IMR-90 (cell line): Measurements from ENCODE around the gene SNX21. TPM values are rescaled to one million over a fixed set of nuclear protein-coding genes. Genes with fewer than 3 reads are reported as not detected.

ENCODE experiments used
- ATAC-seq: fragments of 200-7000 bp; cut with Tn5 transposase; 2 replicates; pipeline ENCODE4 v1.9.1; 2020; ENCODE audit warnings: low read depth, mild to moderate bottlenecking, moderate library complexity
- BruUV-seq: library from RNA; stranded (reverse); fragments of 400-500 nt; replicated peaks from 2 replicates; lab custom pipeline; 2021; lab: Mats Ljungman, UMichigan
- CTCF ChIA-PET: fragments of 300-600 bp; formaldehyde crosslinking; extraction: SDS; loops from one replicate; lab custom pipeline; 2021; ENCODE audit warnings: antibody characterized with exemption; lab: Yijun Ruan, JAX
- POLR2A ChIA-PET: fragments of 300-600 bp; sonication (Branson Sonifier 250); formaldehyde crosslinking; loops from one replicate; lab custom pipeline; 2022; ENCODE audit warnings: antibody characterized with exemption; ENCODE audit not compliant: unreplicated experiment; lab: Charles Lee
- DNase-seq: peaks from one replicate; pipeline ENCODE4 v3.0.0; 2013
- H2AFZ ChIP-seq: replicated peaks from 2 replicates; pipeline ENCODE3; 2013; ENCODE audit warnings: low read length, mild to moderate bottlenecking; ENCODE audit not compliant: poor library complexity
- H2AK5ac ChIP-seq: 2 replicates; pipeline ENCODE4 v1.6.1; 2013; ENCODE audit warnings: low read depth, low read length, inconsistent platforms
- H2AK9ac ChIP-seq: replicated peaks from 2 replicates; pipeline ENCODE3; 2013; ENCODE audit warnings: mild to moderate bottlenecking, low read depth, low read length, moderate library complexity; ENCODE audit not compliant: poor library complexity
- H2BK120ac ChIP-seq: 2 replicates; pipeline ENCODE4 v1.6.1; 2013; ENCODE audit warnings: low read depth, low read length, inconsistent platforms
- H2BK15ac ChIP-seq: 3 replicates; pipeline ENCODE4 v1.6.1; 2013; ENCODE audit warnings: low read depth, low read length, inconsistent platforms
- H2BK20ac ChIP-seq: 2 replicates; pipeline ENCODE4 v1.6.1; 2013; ENCODE audit warnings: low read depth, mild to moderate bottlenecking, inconsistent platforms, low read length, moderate library complexity
- H2BK5ac ChIP-seq: 2 replicates; pipeline ENCODE4 v1.6.1; 2013; ENCODE audit warnings: mild to moderate bottlenecking, low read depth, low read length, inconsistent platforms; ENCODE audit not compliant: poor library complexity, severe bottlenecking
- H3K14ac ChIP-seq: replicated peaks from 2 replicates; pipeline ENCODE4 v1.6.1; 2013; ENCODE audit warnings: low read depth, low read length, inconsistent platforms
- H3K18ac ChIP-seq: 2 replicates; pipeline ENCODE4 v1.6.1; 2013; ENCODE audit warnings: low read depth, low read length, control low read depth
- H3K23ac ChIP-seq: 2 replicates; pipeline ENCODE4 v1.6.1; 2013; ENCODE audit warnings: low read depth, low read length, inconsistent platforms
- H3K27ac ChIP-seq: 2 replicates; pipeline ENCODE4 v1.5.1; 2013; ENCODE audit warnings: mild to moderate bottlenecking, control low read depth, low read length; ENCODE audit not compliant: insufficient read depth
- H3K27me3 ChIP-seq: 2 replicates; pipeline ENCODE4 v1.6.1; 2013; ENCODE audit warnings: low read length; ENCODE audit not compliant: control insufficient read depth, insufficient read depth
- H3K36me3 ChIP-seq: 2 replicates; pipeline ENCODE4 v1.6.1; 2013; ENCODE audit warnings: low read length, mixed read lengths; ENCODE audit not compliant: control insufficient read depth, insufficient read depth
- H3K4ac ChIP-seq: 2 replicates; pipeline ENCODE4 v1.6.1; 2013; ENCODE audit warnings: low read depth, low read length, inconsistent platforms
- H3K4me1 ChIP-seq: 2 replicates; pipeline ENCODE4 v1.6.1; 2013; ENCODE audit warnings: low read length, mixed read lengths; ENCODE audit not compliant: control insufficient read depth, insufficient read depth
- H3K4me2 ChIP-seq: 2 replicates; pipeline ENCODE4 v1.6.1; 2013; ENCODE audit warnings: low read depth, mild to moderate bottlenecking, control low read depth, low read length, moderate library complexity
- H3K4me3 ChIP-seq: 2 replicates; pipeline ENCODE4 v1.5.1; 2013; ENCODE audit warnings: low read depth, mild to moderate bottlenecking, control low read depth, low read length, moderate library complexity; ENCODE audit not compliant: insufficient read depth
- H3K56ac ChIP-seq: 2 replicates; pipeline ENCODE4 v1.6.1; 2013; ENCODE audit warnings: low read length, inconsistent platforms; ENCODE audit not compliant: insufficient read depth; ENCODE audit errors: extremely low read depth
- H3K79me1 ChIP-seq, 2 experiments: 2 replicates each; pipeline ENCODE4 v1.6.1; 2013; ENCODE audit warnings: low read length in 2 of 2, inconsistent platforms in 1 of 2, low read depth in 1 of 2
- H3K9ac ChIP-seq: 2 replicates; pipeline ENCODE4 v1.6.1; 2013; ENCODE audit warnings: low read depth, low read length, control low read depth
- H3K9me1 ChIP-seq: 2 replicates; pipeline ENCODE4 v1.6.1; 2013; ENCODE audit warnings: low read length, inconsistent platforms; ENCODE audit not compliant: insufficient read depth
- H3K9me3 ChIP-seq: 2 replicates; pipeline ENCODE4 v1.6.1; 2013; ENCODE audit warnings: low read length; ENCODE audit not compliant: control insufficient read depth, insufficient read depth
- H4K20me1 ChIP-seq: 2 replicates; pipeline ENCODE4 v1.6.1; 2013; ENCODE audit warnings: low read length, inconsistent platforms; ENCODE audit not compliant: insufficient read depth
- H4K5ac ChIP-seq: 2 replicates; pipeline ENCODE4 v1.6.1; 2013; ENCODE audit warnings: mild to moderate bottlenecking, low read depth, low read length, control low read depth
- H4K8ac ChIP-seq, 2 experiments: 2 replicates each; pipeline ENCODE4 v1.6.1; 2013; ENCODE audit warnings: low read depth in 2 of 2, low read length in 2 of 2, control low read depth in 1 of 2, inconsistent platforms in 1 of 2
- H4K91ac ChIP-seq: 2 replicates; pipeline ENCODE4 v1.6.1; 2013; ENCODE audit warnings: low read depth, low read length, inconsistent platforms; ENCODE audit not compliant: insufficient read depth
- CTCF ChIP-seq: conservative IDR thresholded peaks from 2 replicates; pipeline ENCODE4 v1.5.1; 2012; ENCODE audit warnings: mild to moderate bottlenecking, low read depth, low read length, improper control_type of control experiment
- MAFK ChIP-seq: IDR thresholded peaks from 2 replicates; pipeline ENCODE4 v1.6.1; 2012; ENCODE audit warnings: low read depth, low read length, improper control_type of control experiment
- MXI1 ChIP-seq: IDR thresholded peaks from 2 replicates; pipeline ENCODE4 v1.6.1; 2012; ENCODE audit warnings: low read depth, mild to moderate bottlenecking, low read length, moderate library complexity, borderline replicate concordance
- RFX5 ChIP-seq: IDR thresholded peaks from 2 replicates; pipeline ENCODE4 v1.8.0; 2012; ENCODE audit warnings: low read depth, mild to moderate bottlenecking, low read length, moderate library complexity
- USF2 ChIP-seq: fragments of 150-350 bp; IDR thresholded peaks from 2 replicates; pipeline ENCODE4 v1.6.1; 2017; ENCODE audit warnings: mild to moderate bottlenecking, antibody characterized with exemption, low read length, low read depth
- WGBS, 2 experiments: methylation state at CpG; one replicate each; pipeline versions ENCODE4 v1.1.5 to v1.1.7; 2013; ENCODE audit warnings: missing lambda C conversion rate in 2 of 2; ENCODE audit not compliant: insufficient read length in 1 of 2; ENCODE audit errors: extremely low coverage in 2 of 2; 5-methylcytosine and 5-hydroxymethylcytosine counted together
- dilution Hi-C: fragments of 300-500 bp; cut with HindIII; formaldehyde crosslinking; loops from one replicate; pipeline ENCODE4 v1.14.3; 2018; ENCODE audit warnings: low sequenced_read_pairs; ENCODE audit not compliant: unreplicated experiment
- in situ Hi-C: fragments of 300-500 bp; cut with MboI; formaldehyde crosslinking; loops from 3 replicates; pipeline ENCODE4 v1.14.3; 2019; ENCODE audit warnings: low sequenced_read_pairs, inconsistent platforms, mixed read lengths
- intact Hi-C: fragments of 100-400 bp; cut with micrococcal nuclease; formaldehyde crosslinking; loops from 2 replicates; pipeline ENCODE4 v1.10.0; 2022
- polyA plus RNA-seq, 3 experiments: library from polyadenylated mRNA; depleted of rRNA; stranded (reverse); fragments of >200 nt; gene quantifications; 2 replicates each; pipeline ENCODE4 v1.2.3, GENCODE V29; 2012; ENCODE audit warnings: low replicate concordance in 1 of 3
- total RNA-seq: library from RNA; depleted of rRNA; stranded (reverse); fragments of >200 nt; gene quantifications from 2 replicates; pipeline ENCODE4 v1.2.3, GENCODE V29; 2012

The SNX21 gene
- total and polyA plus RNA-seq, 2 of the 4 experiments (the other 2 are of a cell fraction) = 11.1 to 17.9 TPM

GRCh38 chr20:45867136-45867818 is 33.7 kb downstream of the SNX21 start:
- no peaks in the 10 kb centered on the region; the same call in 1 of the 2 replicates for H4K20me1 ChIP-seq
- H3K14ac ChIP-seq = peak overlapping the region; percentile 25; the same call in 1 of the 2 replicates
- no peak overlapping the region for H2AFZ ChIP-seq
- peaks cover 6 to 11% of the 10 kb centered on the region in 2 experiments; a peak in 3 of 4 replicates for H3K79me1 ChIP-seq
- H3K36me3 ChIP-seq = no peaks in the 10 kb centered on the region
- H2BK5ac ChIP-seq = peak overlapping the region; percentile 91
- peak overlapping the region; percentile 59 for H3K56ac ChIP-seq
- DNase-seq (no peak), ATAC-seq (peak; percentile 64)
- H2BK15ac ChIP-seq = peak overlapping the region; percentile 54; the same call in 2 of the 3 replicates
- H3K9me3 ChIP-seq = no peaks in the 10 kb centered on the region
- no peak overlapping the region for H2AK5ac ChIP-seq
- peak overlapping the region; percentile 21; the same call in 1 of the 2 replicates for H3K4ac ChIP-seq
- no CpG with 5 or more reads among the region's 6 CpGs for WGBS, 2 experiments
- H3K4me1 ChIP-seq = 0 out of 2 replicates have a peak, but pooled peaks cover 3% of the 10 kb centered on the region
- H3K18ac ChIP-seq = peak overlapping the region; percentile 19; the same call in 1 of the 2 replicates
- H2BK20ac ChIP-seq = peak overlapping the region; percentile 86
- H4K8ac ChIP-seq = peak overlapping the region; percentile 14 to 78; a peak in 2 of 4 replicates
- peak overlapping the region; percentile 83; the same call in 1 of the 2 replicates for H3K27ac ChIP-seq
- no peak overlapping the region for H2AK9ac ChIP-seq
- BruUV-seq = no TSS peak
- no peaks in the 10 kb centered on the region for H3K27me3 ChIP-seq
- TF ChIP-seq USF2 = no peak
- no peak for TF ChIP-seq MXI1
- peak; percentile 21; the same call in 1 of the 2 replicates for TF ChIP-seq MAFK
- no peak for TF ChIP-seq CTCF
- TF ChIP-seq RFX5 = no peak
- POLR2A ChIA-PET = interaction anchor here (1.3 kb wide), 1 partner anchor 66 kb away, joined by 3 read pairs; no protein-coding TSS in a partner anchor
- peaks cover under 1% of the 10 kb centered on the region for H3K9me1 ChIP-seq
- H4K91ac ChIP-seq = peak overlapping the region; percentile 77
- intact Hi-C loops = no loop called here
- H4K5ac ChIP-seq = peak overlapping the region; percentile 21; the same call in 1 of the 2 replicates
- CTCF ChIA-PET = interaction anchor here (1.5 kb wide), 1 partner anchor 9 kb away, joined by 4 read pairs; no protein-coding TSS in a partner anchor
- H2BK120ac ChIP-seq = peak overlapping the region; percentile 76
- H3K4me3 ChIP-seq = no peak overlapping the region
- H3K9ac ChIP-seq = no peak overlapping the region
- in situ Hi-C loops = no loop called here
- H3K4me2 ChIP-seq = peak overlapping the region; percentile 34; the same call in 1 of the 2 replicates
- dilution Hi-C loops = no loop called here
- peak overlapping the region; percentile 56; the same call in 1 of the 2 replicates for H3K23ac ChIP-seq
